ENCODE data around the gene FXYD3.

Gene FXYD3, protein sequence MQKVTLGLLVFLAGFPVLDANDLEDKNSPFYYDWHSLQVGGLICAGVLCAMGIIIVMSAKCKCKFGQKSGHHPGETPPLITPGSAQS

DNA sequence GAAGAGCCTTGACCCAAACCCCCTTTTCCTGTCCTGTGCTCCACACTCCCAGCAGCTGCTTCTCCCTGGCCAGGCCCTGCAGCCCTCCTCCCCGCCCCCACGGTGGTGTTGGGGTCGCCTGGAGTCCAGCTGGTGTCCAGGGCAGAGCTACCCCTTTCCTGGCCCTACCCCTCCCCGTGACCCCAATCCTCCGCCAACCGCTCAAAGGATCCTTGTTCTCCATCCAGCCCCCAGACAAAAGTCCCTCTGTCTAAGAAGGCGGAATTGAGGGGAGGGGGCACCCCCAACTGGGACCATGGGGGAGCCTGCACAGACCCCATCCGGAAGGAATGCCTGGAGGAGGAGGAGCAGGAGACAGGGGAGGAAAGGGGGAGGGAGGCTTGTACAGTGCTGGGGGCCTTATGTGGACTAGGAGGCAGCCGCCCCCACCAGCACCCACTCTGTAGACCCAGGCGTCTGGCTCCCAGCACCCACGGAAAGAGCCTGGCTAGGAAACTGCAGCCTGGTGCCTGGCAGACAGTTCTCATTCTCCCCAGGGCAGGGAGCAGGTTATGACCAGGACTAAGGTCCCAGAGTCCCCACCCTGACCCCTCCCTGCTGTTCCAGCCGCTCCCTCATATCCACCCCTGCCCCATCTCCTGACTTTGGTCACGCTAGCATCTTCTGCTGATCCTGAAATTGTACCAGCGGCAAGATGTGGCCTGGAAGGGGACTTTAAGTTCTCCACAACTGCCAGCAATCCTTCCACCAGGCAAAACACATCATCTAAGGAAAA, at the start of gene FXYD3:
TSS of gene FXYD3 (plus strand) at position 647 of the 775 bp plus-strand sequence. CDS start 3,554 bp downstream, outside the sequence.
- no peak for DNase-seq (ENCODE audit: low read depth in 2 of 2)

DNA sequence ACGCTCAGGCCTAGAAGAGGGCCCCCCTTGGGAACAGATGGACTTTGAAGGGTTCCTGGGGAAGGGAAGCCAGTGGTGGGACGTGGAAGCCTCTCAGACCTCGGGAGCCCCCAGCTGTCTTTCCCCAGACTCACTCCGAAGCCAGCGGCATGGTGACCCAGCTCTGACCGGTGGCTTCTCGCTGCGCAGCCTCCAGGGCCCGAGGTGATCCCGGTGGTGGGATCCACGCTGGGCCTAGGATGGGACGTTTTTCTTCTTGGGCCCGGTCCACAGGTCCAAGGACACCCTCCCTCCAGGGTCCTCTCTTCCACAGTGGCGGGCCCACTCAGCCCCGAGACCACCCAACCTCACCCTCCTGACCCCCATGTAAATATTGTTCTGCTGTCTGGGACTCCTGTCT, 49.5 kb upstream of the FXYD3 start:
- DNase-seq (ENCODE audit: low read depth in 2 of 2) = no peak

DNA sequence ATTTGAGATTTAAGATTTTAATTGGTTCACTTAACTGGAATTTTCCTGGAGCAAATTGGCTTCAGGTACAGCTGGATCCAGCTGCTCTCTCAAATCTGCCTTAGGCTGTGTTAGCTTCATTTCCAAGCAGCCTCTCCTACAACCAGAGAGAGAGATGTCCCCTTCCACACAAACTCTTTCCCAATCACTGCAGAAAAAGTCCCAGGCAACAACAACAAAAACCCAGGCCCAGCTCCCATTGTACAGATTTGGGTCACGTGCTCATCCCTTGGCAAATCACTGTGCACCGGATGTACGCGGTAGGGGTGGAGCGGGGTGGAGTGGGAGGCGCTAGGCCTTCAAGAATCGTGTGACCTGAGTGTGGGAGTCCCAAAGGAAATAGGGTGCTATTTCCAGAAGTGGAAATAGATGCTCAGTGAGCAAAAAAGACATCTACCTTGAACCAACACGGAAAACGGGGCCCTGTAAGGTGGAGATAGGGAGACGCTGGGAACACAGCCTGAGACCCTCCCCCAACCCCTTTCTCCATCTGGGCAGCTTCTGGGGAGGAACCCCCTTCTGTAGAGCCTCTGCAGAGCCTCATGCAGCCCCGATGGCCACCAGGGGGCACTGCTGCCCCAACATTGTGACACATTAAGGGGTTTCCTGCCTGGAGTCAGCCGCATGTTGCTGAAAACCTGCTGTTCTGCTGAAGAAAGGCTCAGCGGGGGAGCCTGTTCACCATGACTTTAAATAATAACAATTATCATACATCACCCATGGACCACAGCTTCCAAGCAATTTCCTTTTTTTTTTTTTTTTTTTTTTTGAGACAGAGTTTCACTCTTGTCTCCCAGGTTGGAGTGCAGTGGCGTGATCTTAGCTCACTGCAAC, 48.7 kb upstream of the FXYD3 start:
- peak; percentile 50 to 53 for DNase-seq (ENCODE audit: low read depth in 2 of 2)

DNA sequence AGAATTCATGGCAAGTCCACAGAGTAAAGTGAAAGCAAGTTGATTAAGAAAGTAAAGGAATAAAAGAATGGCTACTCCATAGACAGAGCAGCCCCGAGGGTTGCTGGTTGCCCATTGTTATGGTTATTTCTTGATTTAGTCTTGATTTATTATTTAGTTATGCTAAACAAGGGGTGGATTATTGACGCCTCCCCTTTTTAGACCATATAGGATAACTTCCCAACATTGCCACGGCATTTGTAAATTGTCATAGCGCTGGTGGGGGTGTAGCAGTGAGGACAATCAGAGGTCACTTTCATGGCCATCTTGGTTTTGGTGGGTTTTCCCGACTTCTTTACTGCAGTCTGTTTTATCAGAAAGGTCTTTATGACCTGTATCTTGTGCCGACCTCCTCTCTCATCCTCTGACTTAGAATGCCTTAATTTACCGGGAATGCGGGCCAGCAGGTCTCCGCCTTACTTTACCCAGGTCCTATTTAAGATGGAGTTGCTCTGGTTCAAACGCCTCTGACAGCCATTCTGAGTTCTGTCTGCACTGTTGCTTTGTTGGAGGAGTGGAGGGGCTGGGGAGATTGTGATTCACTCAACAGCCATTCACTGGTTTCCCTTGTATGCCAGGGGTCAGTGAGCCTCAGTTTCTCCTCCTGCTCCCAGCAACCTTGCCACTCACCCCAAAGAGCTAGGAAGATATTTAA, 46.5 kb upstream of the FXYD3 start:
- no peak for DNase-seq (ENCODE audit: low read depth in 2 of 2)

DNA sequence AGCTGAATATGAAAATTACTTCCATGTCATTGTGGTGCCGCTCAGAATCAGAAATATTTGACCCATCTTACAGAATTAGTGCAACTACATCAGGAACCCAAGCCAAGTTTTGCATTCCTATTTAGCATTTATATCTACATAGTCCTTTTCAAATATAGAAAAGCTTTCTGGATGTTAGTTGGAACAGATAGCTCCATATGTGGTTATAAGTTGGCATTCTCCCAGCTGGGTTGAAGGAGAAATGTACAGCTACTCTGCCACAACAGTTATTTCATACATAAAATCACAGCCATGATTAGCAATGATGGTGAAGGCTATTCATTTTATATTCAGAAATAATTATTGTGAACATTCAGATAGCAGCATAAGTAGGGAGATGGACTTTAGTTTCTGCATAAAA, 45.9 kb upstream of the FXYD3 start:
- DNase-seq (ENCODE audit: low read depth in 2 of 2) = peak in 1 of 2 experiments; percentile 16

DNA sequence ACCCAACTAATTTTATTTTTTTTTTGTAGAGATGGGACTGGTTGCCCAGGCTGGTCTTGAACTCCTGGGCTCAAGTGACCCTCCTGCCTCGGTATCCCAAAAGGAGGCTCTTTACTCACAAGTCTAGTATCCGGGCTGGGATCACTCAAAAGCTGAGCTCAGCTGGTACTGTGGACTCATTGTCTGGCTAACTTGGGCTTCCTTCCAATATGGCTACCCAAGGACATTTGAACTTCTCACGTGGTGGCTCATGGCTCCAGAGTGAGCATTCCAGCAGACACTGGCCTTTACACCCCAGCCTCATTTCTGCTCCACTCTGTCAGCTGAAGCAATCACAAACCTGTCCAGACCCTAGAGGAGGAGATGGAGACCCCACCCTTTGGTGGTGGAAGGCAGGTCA, 45.2 kb upstream of the FXYD3 start:
- DNase-seq (ENCODE audit: low read depth in 2 of 2) = no peak

DNA sequence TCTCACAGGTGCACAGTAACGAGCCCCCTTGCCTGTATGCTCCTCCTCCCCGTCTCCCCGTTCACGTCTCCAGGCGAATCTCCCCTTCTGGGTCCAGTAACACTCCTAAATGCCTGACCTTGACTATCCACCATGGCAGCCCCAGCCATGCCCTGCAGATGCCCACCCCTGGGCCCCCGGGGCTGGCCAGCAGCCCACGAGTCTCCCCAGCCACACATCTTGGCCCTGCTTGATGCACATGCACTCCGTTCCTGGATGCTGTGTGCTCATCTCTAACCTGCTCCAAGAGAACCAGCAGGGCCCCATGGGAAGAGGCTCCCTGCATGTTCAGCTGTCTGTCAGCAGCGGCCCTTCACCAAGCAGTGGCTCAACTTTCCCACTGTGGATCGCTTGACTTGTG, 42.1 kb upstream of the FXYD3 start:
- DNase-seq (ENCODE audit: low read depth in 2 of 2) = no peak

DNA sequence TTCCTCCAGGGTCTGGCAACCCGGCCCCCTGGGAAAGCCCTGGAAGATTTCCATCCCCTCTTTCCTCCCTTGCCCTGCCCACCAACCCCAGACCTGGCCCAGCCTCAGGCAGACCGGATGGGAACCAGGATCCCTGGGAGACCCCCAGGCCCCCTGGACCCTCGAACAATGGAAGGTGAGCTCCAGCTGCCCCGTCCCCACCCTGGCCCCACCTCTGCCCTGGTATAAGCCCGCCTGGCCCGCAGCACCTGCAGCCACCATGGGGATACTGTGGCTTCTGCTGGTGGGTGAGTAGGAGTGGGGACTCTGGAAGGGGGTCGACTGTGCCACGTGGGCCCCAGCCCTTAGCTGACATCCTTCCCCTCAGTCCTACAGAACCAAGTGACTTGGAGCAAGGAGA, 41.7 kb upstream of the FXYD3 start:
- no peak for DNase-seq (ENCODE audit: low read depth in 2 of 2)

DNA sequence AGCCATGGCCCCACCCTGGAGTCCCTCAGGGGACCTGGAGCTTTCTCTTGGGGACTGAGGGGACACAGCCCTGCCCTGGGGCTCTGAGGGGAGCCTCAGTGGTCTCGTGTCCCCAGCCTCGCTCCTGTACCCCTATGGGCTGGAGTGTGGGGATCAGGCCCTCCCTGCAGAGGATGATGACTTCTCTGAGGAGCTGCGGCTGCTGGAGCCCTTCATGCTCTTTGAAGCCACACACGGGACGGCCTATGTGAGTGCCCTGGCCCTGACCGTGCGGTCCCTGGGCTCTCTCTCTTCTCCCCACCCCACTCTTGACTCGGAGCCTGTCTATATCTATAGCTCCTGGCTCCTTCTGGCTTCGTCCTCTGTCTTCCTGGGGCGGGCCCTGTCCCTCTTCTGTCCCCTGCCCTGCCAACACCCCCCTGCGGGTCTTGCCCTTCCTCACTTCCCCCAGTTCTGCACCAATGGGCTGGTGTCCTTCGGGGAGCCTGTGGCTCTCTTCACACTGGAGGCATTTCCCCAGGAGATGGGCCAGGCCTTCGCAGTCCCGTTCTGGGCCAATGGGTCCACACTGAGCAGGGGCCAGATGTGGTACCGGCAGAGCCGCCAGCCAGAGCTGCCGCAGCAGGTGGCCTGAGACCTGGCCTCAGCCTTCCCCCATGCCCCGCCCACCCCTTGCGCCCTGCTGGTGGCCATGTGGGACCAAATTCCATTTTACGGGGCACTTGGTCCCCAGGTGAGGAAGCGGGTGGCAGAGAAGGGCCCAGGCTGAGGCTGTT, 41.0 kb upstream of the FXYD3 start:
- no peak for DNase-seq (ENCODE audit: low read depth in 2 of 2)

DNA sequence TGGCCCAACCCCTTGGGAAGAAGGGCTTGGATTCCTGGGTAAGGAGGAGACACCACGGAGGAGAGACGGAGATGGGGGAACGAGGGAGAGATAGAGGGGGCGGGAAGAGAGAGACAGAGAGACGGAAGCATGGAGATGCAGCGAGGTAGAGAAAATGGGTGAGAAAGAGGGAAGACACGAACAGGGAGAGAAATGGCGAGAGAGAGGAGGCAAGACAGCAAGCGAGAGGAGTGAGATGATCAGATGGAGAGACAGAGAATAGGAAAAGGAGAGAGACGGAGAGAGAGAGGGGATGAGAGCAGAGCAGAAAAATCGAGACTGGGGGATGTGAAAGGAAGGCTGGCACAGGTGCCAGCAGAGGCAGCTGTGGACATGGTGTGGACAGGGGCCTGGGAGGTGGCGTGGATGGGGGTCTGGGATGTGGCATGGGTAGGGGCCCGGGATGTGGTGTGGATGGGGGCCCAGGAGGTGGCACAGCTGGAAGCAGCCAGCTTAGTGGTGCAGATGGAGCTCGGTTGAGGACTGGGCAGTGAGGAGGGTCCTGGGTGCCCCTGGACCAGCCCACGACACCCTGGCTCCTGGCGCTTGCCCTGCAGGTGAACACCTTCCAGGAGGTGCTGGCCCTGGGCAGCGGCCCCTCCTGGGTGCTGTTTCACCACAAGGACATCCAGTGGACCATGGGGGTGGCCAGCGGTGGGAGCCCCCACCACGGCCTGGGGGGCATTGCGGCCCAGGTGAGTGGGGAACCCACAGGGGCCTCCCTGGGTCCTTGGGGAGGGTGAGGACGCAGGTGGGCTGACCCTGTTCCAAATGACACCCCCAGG, 40.2 kb upstream of the FXYD3 start:
- DNase-seq (ENCODE audit: low read depth in 2 of 2) = no peak

DNA sequence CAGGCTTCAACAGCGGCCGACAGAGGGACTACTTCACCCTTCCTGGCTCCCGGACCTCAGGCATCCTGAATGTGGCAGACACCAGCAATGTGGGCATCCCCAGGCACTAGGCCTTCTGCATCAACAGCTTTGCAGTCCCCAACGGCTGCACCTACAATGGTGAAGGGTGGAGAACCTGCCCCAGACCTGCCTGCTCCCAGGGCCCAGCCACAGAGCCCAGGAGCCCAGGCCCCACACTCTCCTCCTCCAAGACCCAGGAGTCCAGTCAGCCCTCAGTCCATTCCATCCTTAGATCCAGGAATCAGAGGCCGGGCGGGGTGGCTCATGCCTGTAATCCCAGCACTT, 39.6 kb upstream of the FXYD3 start:
- DNase-seq (ENCODE audit: low read depth in 2 of 2) = no peak

DNA sequence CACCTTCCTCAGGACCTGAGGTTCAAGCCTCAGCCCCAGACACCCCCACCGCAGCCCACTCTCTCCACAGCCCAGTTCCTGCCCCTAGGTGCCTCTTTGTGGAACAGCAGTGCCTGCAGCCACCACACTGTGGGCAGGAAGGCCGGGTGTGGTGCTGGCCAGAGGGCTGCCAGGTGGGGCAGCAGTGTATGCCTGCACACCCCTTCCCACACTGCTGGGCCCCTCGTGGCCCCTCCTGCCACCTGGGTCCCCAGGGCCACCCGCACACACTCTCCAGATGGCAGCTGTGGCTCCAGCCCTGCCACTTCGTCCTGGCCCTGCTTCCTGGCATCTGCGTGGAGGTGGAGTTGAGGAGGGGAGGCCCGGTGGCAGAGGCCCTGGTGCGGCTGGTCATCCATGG, 39.0 kb upstream of the FXYD3 start:
- no peak for DNase-seq (ENCODE audit: low read depth in 2 of 2)

DNA sequence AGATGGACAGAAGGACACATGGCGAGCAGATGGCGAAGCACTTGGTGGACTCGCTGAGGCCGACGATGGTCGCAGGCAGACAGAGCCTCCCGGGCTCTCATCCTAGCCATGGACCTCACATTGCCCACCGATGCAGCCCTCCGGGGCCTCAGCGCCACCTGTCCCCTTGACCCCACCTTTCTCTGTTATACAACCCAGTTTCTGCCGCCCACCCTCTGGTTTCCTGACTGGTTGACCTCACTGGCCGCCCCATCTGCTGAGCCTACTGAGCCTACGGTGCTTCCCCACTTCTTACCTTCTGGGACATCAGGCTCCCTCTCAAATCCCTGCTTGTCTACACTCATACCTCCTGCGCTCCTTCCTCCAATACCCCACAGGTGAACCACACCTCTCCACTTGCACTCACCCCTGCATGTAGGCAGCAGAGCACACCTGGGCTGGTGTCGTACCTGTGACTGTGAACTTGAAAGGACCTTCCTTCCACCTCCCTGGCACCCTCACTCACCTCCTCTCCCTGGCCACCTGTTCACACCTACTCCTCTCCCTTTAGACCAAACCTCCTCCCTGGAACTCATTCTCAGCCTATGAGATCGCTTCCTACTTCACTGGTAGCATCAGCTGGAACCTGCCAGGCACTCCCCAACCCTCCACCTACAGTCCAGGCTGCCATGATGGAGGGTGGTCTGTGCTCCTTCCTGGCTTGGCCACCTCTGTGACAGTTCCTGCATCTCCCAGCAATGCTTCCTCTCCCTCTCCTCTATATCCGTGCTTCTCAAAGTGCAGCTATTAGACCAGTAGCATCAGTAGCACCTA, 38.0 kb upstream of the FXYD3 start:
- DNase-seq (ENCODE audit: low read depth in 2 of 2) = no peak

DNA sequence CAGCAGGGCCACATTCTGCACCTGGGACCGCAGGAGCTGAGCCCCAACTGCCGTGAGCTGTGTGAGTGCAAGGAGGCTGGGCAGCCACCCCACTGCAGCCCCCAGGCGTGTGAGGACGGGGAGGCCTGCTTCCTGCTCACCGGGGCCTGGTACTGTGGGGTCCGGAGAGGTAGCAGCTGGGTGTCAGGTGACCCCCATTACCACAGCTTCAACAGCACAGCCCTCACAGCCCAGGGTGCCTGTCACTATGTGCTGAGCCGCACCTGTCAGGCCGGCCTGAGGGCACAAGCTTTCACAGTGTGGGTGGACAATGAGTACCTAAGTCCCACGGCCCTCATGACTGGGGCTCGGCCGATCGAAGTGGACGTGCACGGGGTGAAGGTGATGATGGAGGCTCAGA, 35.8 kb upstream of the FXYD3 start:
- DNase-seq (ENCODE audit: low read depth in 2 of 2) = no peak

DNA sequence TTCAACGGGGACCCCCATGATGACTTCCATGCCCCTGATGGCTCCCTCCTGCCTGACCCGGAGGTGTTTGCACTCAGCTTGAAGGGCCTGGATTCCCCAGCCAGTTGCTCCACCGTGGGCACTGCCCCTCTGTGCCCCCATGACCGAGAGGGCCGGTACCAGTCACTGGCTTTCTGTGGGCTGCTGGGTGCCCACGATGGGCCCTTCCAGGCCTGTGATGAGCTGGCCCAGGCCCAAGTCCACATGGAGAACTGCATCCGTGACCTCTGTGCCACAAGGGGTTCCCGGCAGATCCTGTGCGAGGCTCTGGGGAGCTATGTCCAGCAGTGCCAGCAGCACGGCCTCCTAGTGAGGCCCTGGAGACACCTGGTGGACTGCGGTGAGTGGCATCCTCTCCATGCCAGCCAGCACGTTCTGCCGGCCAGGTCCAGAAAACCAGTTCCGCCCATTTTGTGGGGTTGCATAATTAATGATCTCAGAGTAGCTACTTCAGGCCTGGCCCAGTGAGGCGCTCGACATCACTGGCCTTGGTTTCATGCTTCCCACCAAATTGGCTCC, 34.9 kb upstream of the FXYD3 start:
- no peak for DNase-seq (ENCODE audit: low read depth in 2 of 2)

DNA sequence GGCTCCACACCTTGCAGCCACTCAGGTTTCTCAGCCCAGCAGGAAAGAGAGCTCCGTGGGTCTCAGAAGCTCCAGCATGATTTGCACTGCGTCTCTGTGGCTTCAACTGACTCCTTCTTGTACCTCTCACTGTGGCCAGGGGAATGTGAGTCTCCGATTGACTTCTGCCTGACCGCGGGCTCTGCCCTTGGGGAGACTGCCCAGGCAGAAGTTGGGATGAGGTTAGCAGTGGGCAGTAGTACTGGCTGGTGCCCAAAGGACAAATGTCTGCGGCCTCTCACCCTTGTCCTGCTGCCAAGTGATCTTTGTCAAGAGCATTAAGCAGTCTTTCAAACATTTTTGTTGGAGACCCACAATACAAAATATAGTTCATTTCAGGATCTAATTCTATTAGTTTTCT, 34.4 kb upstream of the FXYD3 start:
- no peak for DNase-seq (ENCODE audit: low read depth in 2 of 2)

DNA sequence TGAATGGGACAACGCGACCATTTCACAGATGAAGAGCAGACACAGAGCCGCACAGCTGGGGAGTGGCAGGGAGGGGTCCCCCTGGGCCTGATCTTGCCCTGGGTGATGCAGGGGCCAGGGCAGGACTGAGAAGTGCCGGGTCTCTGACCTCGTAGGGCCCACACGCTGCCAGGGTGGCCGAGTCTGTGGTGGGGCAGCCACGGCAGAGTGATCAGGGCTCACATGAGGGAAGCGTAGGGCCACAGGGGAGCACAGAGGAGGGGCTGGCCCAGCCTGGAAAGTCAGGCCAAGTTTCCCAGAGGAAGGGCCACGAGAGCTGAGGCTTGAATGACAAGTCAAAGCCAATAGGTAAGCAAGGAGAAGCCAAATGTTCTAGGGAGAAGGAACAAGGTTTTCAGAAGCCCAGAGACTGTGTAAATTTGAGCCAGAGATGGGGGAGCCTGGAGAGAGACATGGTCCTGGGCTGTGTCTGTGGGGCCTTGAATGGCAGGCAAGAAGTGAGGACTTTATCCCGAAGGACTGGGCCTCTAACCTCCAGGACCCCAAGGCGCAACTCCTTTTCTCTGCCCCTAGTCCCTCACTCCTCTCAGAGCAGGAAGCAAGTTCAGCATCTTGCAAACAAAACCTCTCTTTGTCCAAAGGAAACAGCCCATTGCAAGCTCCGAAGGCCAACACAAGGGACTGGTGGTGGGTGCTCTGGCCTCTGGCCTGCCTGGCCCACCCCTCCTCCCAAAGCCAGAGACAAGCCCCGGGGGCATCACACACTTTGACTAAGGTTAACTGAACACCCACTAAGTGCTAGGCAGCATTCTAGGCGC, 31.7 kb upstream of the FXYD3 start:
- no peak for DNase-seq (ENCODE audit: low read depth in 2 of 2)

DNA sequence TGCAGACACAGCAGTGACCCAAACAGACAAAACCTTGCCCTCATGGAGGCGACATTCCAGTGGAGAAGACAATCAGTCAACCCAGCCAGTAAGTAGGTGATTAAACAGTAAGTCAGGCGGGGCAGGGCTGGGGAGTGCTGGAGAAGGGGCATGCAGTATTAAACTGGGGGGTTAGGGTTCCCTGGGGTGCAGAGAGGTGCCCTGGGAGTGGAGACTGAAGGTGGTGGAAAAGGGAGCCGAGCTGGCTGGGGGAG, 31.2 kb upstream of the FXYD3 start:
- DNase-seq (ENCODE audit: low read depth in 2 of 2) = no peak

DNA sequence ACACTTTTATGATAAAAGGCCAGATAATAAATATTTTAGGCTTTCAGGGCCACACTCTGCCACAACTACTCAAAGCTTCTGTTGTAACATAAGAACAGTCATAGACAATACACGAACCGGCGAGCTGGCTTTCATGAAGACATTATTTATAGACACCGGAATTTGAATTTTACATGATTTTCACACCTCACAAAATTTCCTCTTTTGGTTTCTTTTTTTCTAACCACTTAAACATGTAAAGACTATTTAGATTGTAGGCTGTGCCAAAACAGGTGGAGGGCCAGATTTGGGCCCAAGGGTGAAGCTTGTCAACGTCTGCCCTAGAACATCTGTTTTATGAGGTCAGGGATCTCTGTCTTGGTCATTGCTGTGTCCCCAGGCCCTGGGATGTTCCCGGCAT, 29.7 kb upstream of the FXYD3 start:
- no peak for DNase-seq (ENCODE audit: low read depth in 2 of 2)
